ENCODE results near the gene EIF3A. TPM values are rescaled to one million over a fixed set of nuclear protein-coding genes. Genes with fewer than 3 reads are reported as not detected.

Gene EIF3A
- total RNA-seq, 2 donors from 2014 or later: 124 to 127 TPM

DNA sequence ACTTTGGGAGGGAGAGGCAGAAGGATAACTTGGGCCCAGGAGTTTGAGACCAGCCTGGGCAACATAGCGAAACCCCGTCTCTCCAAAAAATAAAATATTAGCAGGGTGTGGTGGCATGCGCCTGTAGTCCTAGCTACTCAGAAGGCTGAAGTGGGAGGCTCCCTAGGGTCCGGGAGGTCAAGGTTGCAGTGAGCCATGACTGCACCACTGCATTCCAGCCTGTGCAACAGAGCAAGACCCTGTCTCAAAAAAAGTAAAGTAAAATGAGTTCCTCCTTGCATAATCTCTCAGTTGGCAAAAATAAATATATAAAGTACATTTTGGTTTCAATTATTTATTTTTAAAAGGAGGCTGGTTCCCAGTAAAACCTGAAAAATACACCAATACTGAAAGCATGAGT lies 39.3 kb downstream of the EIF3A start:
- no peaks in the 10 kb centered on the region for H3K4me1 ChIP-seq
- no peak for DNase-seq
- intact Hi-C loops (cut with DNase I): no loop called here

GRCh38 chr10:119039161-119039560 lies 41.5 kb downstream of the EIF3A start:
- H3K9me3 ChIP-seq: no peaks in the 10 kb centered on the region
- TF ChIP-seq CTCF (IDR thresholded peaks at IDR 0.05): no peak
- H3K4me3 ChIP-seq: no peak overlapping the region
- no peaks in the 10 kb centered on the region for H3K27me3 ChIP-seq
- no peak for DNase-seq
- H3K9ac ChIP-seq (ENCODE audit: low read depth in 2 of 2, low read length in 2 of 2): no peak overlapping the region
- H3K4me1 ChIP-seq: no peaks in the 10 kb centered on the region
- peaks cover 45% of the 10 kb centered on the region for H3K36me3 ChIP-seq
- no peak overlapping the region for H3K27ac ChIP-seq
- intact Hi-C loops (cut with DNase I): no loop called here

More for the DNA sequence above, 39.3 kb downstream of the EIF3A start:
- TF ChIP-seq CTCF (IDR thresholded peaks at IDR 0.05): no peak
- Histone ChIP-seq H3K9ac (ENCODE audit: low read depth in 2 of 2, low read length in 2 of 2) (no peak overlapping the region), H3K36me3 (peaks cover 46% of the 10 kb centered on the region), H3K9me3 (no peaks in the 10 kb centered on the region), H3K27ac (no peak overlapping the region), H3K4me3 (no peak overlapping the region), H3K27me3 (no peaks in the 10 kb centered on the region)

DNA sequence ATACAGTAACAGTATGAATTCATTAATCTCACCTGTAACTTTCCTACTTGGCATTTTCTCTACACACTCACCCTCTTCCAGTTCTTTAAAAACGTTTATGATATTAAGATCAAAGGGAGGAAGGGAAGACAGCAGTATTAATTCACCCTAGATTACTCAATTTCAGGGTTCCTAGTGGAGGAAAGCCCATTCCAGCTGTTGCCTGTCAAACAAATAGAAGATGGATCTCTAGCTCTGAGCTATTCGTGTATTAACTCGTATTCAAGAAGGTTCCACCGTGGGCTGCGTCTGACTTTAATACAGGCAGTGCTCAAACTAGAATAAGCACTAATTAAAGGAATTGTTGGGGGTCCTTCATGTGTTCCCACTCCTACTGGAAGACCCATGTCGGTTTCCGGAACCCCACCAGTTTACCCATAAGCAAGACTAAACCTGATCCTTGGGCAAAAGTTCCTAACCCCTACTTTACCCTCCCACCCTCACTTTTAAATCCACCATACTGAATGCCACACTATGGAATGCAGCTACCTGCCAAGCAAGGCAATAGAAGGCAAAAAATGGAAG lies 49.0 kb downstream of the EIF3A start:
- intact Hi-C loops (cut with DNase I): loop anchor here (2.0 to 5.0 kb wide), 2 partner anchors 36 to 49 kb away; partner anchors contain the start of gene EIF3A
- DNase-seq: no peak

DNA sequence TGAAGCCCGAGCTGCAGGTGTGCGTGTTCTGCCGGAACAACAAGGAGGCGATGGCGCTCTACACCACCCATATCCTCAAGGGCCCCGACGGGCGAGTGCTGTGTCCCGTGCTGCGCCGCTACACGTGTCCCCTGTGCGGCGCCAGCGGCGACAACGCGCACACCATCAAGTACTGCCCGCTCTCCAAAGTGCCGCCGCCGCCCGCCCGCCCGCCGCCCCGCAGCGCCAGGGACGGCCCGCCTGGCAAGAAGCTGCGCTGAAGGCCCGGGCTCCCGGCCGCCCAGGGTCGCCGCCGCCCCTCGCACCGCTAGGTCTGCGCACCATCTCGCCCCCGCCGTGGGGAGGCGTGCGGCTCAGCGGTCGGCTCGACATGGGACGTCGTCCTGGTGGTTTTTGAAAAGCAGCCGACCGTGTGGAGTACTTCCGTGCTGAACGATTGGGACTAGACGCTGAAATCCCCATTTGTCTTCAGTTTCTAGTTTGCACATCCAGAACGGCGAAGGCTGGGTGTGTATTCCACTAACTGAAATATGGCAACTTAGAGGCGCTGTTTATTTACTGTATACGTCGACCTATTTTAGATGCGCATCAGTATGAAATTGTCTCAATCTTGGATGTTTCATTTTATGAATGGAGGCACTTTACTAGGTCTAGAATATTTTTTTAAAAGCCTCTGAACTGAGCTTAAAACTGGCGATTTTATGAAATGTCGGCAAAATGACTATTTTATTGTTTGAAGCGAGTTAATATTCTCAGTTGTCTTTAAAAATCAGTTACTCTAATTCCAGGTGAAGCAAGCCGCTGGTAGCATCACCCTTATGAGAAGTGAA lies 50.0 kb downstream of the EIF3A start:
- H3K36me3 ChIP-seq: no peaks in the 10 kb centered on the region
- no peaks in the 10 kb centered on the region for H3K9me3 ChIP-seq
- H3K4me3 ChIP-seq: peak overlapping the region; percentile 26
- intact Hi-C loops (cut with DNase I): loop anchor here (2.0 to 5.0 kb wide), 2 partner anchors 37 to 50 kb away; partner anchors contain the start of gene EIF3A
- H3K27me3 ChIP-seq: no peaks in the 10 kb centered on the region
- DNase-seq: peak; percentile 57
- no peak for TF ChIP-seq CTCF (IDR thresholded peaks at IDR 0.05)
- no peak overlapping the region for H3K9ac ChIP-seq (ENCODE audit: low read depth in 2 of 2, low read length in 2 of 2)
- H3K27ac ChIP-seq: no peak overlapping the region
- H3K4me1 ChIP-seq: peaks cover 10% of the 10 kb centered on the region

More for the DNA sequence above, 49.0 kb downstream of the EIF3A start:
- H3K36me3 ChIP-seq: no peaks in the 10 kb centered on the region
- H3K27me3 ChIP-seq: no peaks in the 10 kb centered on the region
- H3K27ac ChIP-seq: no peak overlapping the region
- H3K4me1 ChIP-seq: peaks cover 10% of the 10 kb centered on the region
- no peak overlapping the region for H3K9ac ChIP-seq (ENCODE audit: low read depth in 2 of 2, low read length in 2 of 2)
- no peaks in the 10 kb centered on the region for H3K9me3 ChIP-seq
- no peak for TF ChIP-seq CTCF (IDR thresholded peaks at IDR 0.05)
- no peak overlapping the region for H3K4me3 ChIP-seq

GRCh38 chr10:119029613-119030420 lies 50.8 kb downstream of the EIF3A start, which contains the start of gene NANOS1:
Gene NANOS1, plus strand, starts transcription at chr10:119029714. Its CDS starts 88 bp downstream, at chr10:119029802.
- peak within 1 kb of the TSS; percentile 6 for H3K27ac ChIP-seq
- peak within 1 kb of the TSS; percentile 53 for H3K4me3 ChIP-seq
- no peaks in the 10 kb centered on the region for H3K9me3 ChIP-seq
- DNase-seq: no peak
- H3K27me3 ChIP-seq: no peaks in the 10 kb centered on the region
- peaks cover 10% of the 10 kb centered on the region for H3K4me1 ChIP-seq
- intact Hi-C loops (cut with DNase I): loop anchor here (2.0 to 5.0 kb wide), 2 partner anchors 37 to 51 kb away; partner anchors contain the start of gene EIF3A
- peak within 1 kb of the TSS in 1 of 2 donors; percentile 48 for H3K9ac ChIP-seq (ENCODE audit: low read depth in 2 of 2, low read length in 2 of 2)
- no peak for TF ChIP-seq CTCF (IDR thresholded peaks at IDR 0.05)
- H3K36me3 ChIP-seq: no peaks in the 10 kb centered on the region

All from colonic mucosa (tissue), 4 donors.